GM18517 (cell line): ENCODE results near the gene ALX4.

Source experiments
- ATAC-seq: cut with Tn5 transposase; IDR thresholded peaks from one replicate; pipeline ENCODE4 v1.9.1; 2021; ENCODE audit warnings: mild to moderate bottlenecking, moderate library complexity; ENCODE audit not compliant: unreplicated experiment

Gene ALX4

GRCh38 chr11:44335919-44336318, 26.0 kb upstream of the ALX4 start:
- no peak for ATAC-seq

- ATAC-seq: no peak
Observed at GRCh38 chr11:44335052-44335760, 25.3 kb upstream of the ALX4 start.

GRCh38 chr11:44334356-44335004, 24.5 kb upstream of the ALX4 start:
- ATAC-seq: no peak

GRCh38 chr11:44333271-44334218, 23.6 kb upstream of the ALX4 start:
- ATAC-seq: no peak

- ATAC-seq: no peak
Observed at GRCh38 chr11:44332665-44333064, 22.7 kb upstream of the ALX4 start.

- ATAC-seq: no peak
Observed at GRCh38 chr11:44329472-44330230, 19.7 kb upstream of the ALX4 start.

GRCh38 chr11:44328138-44328660, 18.3 kb upstream of the ALX4 start:
- ATAC-seq: no peak

GRCh38 chr11:44327730-44328129, 17.8 kb upstream of the ALX4 start:
- ATAC-seq: no peak

GRCh38 chr11:44326615-44327475, 16.9 kb upstream of the ALX4 start:
- no peak for ATAC-seq

- no peak for ATAC-seq
Observed at GRCh38 chr11:44325698-44326097, 15.8 kb upstream of the ALX4 start.

- no peak for ATAC-seq
Observed at GRCh38 chr11:44324749-44325525, 15.0 kb upstream of the ALX4 start.

GRCh38 chr11:44324222-44324621, 14.3 kb upstream of the ALX4 start:
- ATAC-seq: no peak

- no peak for ATAC-seq
Observed at GRCh38 chr11:44322243-44322642, 12.3 kb upstream of the ALX4 start.

- ATAC-seq: no peak
Observed at GRCh38 chr11:44321059-44321458, 11.1 kb upstream of the ALX4 start.

GRCh38 chr11:44320289-44320973, 10.5 kb upstream of the ALX4 start:
- no peak for ATAC-seq

- ATAC-seq: no peak
Observed at GRCh38 chr11:44319552-44320288, 9.8 kb upstream of the ALX4 start.

- no peak for ATAC-seq
Observed at GRCh38 chr11:44319170-44319551, 9.2 kb upstream of the ALX4 start.

- no peak for ATAC-seq
Observed at GRCh38 chr11:44318369-44318768, 8.4 kb upstream of the ALX4 start.
